Thyroid gland (tissue), 4 donors: ENCODE results near the gene SLC49A4.

ENCODE experiments used
- POLR2A ChIP-seq, 2 donors: fragments of 450-650 bp; IDR thresholded peaks; one replicate each; pipeline ENCODE4 v1.6.1; 2017; ENCODE audit warnings: antibody characterized with exemption in 2 of 2, mild to moderate bottlenecking in 2 of 2, moderate library complexity in 1 of 2
- TF ChIP-seq, protein P1 (sequence below), 6 experiments: fragments of 200-600 bp in 3 of 6; fragments of 450-650 bp in 3 of 6; sonication (generic) in 3 of 6; IDR thresholded peaks; one replicate each; pipeline ENCODE4 v1.5.1; 2016 to 2019; ENCODE audit warnings: antibody characterized with exemption in 6 of 6, mild to moderate bottlenecking in 2 of 6, inconsistent platforms in 1 of 6, moderate library complexity in 1 of 6

DNA sequence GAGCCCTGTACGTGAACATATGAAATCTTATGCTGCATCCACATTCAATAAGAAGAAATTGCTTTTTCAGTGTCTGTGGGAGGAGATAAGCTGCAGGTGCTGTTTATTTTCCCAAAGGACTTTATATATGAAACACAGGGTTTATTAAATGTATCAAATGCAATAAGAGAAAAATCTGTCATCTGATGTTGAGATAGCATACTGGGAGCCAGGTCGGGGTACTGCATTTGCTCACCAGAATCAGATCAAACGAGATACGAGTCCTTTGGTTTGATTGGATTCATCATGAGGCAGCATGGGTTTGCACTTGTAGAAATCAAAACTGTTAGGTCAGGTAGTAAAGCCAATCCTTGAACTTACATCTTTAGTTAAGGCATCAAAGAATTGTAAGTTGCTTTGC, 91.4 kb downstream of the SLC49A4 start:
- TF ChIP-seq, protein P1, sequence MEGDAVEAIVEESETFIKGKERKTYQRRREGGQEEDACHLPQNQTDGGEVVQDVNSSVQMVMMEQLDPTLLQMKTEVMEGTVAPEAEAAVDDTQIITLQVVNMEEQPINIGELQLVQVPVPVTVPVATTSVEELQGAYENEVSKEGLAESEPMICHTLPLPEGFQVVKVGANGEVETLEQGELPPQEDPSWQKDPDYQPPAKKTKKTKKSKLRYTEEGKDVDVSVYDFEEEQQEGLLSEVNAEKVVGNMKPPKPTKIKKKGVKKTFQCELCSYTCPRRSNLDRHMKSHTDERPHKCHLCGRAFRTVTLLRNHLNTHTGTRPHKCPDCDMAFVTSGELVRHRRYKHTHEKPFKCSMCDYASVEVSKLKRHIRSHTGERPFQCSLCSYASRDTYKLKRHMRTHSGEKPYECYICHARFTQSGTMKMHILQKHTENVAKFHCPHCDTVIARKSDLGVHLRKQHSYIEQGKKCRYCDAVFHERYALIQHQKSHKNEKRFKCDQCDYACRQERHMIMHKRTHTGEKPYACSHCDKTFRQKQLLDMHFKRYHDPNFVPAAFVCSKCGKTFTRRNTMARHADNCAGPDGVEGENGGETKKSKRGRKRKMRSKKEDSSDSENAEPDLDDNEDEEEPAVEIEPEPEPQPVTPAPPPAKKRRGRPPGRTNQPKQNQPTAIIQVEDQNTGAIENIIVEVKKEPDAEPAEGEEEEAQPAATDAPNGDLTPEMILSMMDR (IDR thresholded peaks at IDR 0.05) = no peak
- TF ChIP-seq POLR2A (IDR thresholded peaks at IDR 0.05) = no peak
